Fibroblast of villous mesenchyme (primary cell): ENCODE results near the gene PRKN. TPM values are rescaled to one million over a fixed set of nuclear protein-coding genes. Genes with fewer than 3 reads are reported as not detected.

ENCODE experiments used
- DNase-seq: peaks from one replicate; pipeline ENCODE4 v3.0.0-alpha.2; 2010; ENCODE audit warnings: low read depth
- H3K4me3 ChIP-seq: 2 replicates; pipeline ENCODE4 v1.5.1; 2011; ENCODE audit warnings: low read depth, mild to moderate bottlenecking, low read length
- CTCF ChIP-seq: IDR thresholded peaks from 2 replicates; pipeline ENCODE4 v1.5.1; 2012; ENCODE audit warnings: low read depth, mild to moderate bottlenecking, low read length; ENCODE audit not compliant: insufficient read depth
- total RNA-seq: library from RNA; depleted of rRNA; stranded (reverse); fragments of >200 nt; gene quantifications from 2 replicates; pipeline ENCODE4 v1.2.3, GENCODE V29; 2012

The PRKN gene
- total RNA-seq, 1 donor = 2.2 TPM

GRCh38 chr6:161985876-161986423, 741.6 kb downstream of the PRKN start:
- H3K4me3 ChIP-seq = no peak overlapping the region
- TF ChIP-seq CTCF = no peak
- DNase-seq = no peak

GRCh38 chr6:161984713-161985112, 742.9 kb downstream of the PRKN start:
- no peak for TF ChIP-seq CTCF
- no peak for DNase-seq
- H3K4me3 ChIP-seq = no peak overlapping the region

GRCh38 chr6:161976553-161976952, 751.0 kb downstream of the PRKN start:
- H3K4me3 ChIP-seq = no peak overlapping the region
- DNase-seq = no peak
- no peak for TF ChIP-seq CTCF

GRCh38 chr6:161973064-161973463, 754.5 kb downstream of the PRKN start:
- no peak for DNase-seq
- H3K4me3 ChIP-seq = no peak overlapping the region
- TF ChIP-seq CTCF = no peak

- TF ChIP-seq CTCF = no peak
- no peak overlapping the region for H3K4me3 ChIP-seq
- no peak for DNase-seq
Measured at GRCh38 chr6:161971043-161971442, 756.5 kb downstream of the PRKN start.

- DNase-seq = no peak
- H3K4me3 ChIP-seq = no peak overlapping the region
- TF ChIP-seq CTCF = no peak
Measured at GRCh38 chr6:161963634-161964234, 763.8 kb downstream of the PRKN start.

- no peak for DNase-seq
- no peak overlapping the region for H3K4me3 ChIP-seq
- TF ChIP-seq CTCF = no peak
Measured at GRCh38 chr6:161963181-161963580, 764.4 kb downstream of the PRKN start.
